ENCODE results near the gene HAP1.

Gene HAP1

GRCh38 chr17:41766135-41766534, 31.7 kb upstream of the HAP1 start:
- DNase-seq (ENCODE audit: low read depth in 1 of 2, low spot score in 1 of 2) = no peak

DNA sequence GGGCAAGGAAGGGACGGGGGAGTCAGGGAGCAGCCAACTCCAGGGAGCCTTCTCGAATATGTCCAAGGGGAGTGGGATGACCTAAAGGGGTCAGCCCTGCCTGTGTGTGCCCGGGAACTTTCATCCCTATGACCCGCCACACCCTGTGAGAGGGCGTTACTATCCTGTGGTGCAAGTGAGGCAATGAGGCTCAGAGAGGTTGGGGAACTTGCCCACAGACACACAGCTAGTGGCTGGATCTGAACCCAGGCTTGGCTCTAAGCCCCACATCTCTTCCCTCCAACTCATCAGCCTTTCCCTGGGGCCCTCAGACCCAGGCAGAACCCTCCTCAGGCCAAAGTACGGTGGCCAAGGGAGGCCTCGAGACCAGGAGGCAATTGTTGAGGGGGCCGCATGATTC, 28.9 kb upstream of the HAP1 start:
- no peak for DNase-seq (ENCODE audit: low read depth in 1 of 2, low spot score in 1 of 2)

- DNase-seq (ENCODE audit: low read depth in 1 of 2, low spot score in 1 of 2) = no peak
These were observed 28.4 kb upstream of the HAP1 start for GRCh38 chr17:41762841-41763240.

DNA sequence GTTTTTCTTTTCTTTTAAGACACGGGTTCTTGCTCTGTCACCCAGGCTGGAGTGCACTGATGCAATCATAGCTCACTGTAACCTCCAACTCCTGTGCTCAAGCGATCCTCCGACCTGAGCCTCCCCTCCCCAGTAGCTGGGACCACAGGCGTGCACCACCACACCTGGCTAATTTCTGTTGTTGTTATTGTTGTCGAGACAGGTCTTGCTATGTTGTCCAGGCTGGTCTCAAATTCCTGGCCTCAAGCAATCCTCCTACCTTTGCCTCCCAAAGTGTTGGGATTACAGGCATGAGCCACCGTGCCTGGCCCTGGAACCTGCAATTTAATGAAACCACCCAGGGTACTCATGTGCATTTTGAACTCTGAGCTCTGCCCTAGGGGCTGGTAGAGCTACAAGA, 27.9 kb upstream of the HAP1 start:
- DNase-seq (ENCODE audit: low read depth in 1 of 2, low spot score in 1 of 2) = no peak

- DNase-seq (ENCODE audit: low read depth in 1 of 2, low spot score in 1 of 2) = no peak
These were observed 26.4 kb upstream of the HAP1 start for GRCh38 chr17:41760878-41761277.

GRCh38 chr17:41758601-41759000, 24.2 kb upstream of the HAP1 start:
- DNase-seq (ENCODE audit: low read depth in 1 of 2, low spot score in 1 of 2) = no peak

DNA sequence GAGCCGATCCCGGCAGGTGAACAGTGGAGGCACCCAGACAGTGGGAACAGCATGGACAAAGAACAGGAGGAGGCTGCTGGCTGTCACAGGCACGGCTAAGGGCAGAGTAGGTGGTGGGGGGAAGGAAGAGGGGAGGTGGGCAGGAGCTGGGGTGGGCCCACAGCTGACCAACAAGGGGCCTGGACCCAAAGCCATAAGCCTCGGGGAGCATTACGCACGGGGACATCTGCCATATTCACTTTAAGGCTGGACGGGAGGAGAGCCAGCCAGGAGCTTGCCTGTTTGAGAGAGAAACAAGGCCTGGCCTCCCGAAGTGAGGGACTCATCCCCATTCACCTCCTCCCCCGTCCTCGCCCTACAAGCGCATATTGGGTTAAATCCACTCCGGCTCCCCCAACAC, 19.6 kb upstream of the HAP1 start:
- DNase-seq (ENCODE audit: low read depth in 1 of 2, low spot score in 1 of 2) = no peak

DNA sequence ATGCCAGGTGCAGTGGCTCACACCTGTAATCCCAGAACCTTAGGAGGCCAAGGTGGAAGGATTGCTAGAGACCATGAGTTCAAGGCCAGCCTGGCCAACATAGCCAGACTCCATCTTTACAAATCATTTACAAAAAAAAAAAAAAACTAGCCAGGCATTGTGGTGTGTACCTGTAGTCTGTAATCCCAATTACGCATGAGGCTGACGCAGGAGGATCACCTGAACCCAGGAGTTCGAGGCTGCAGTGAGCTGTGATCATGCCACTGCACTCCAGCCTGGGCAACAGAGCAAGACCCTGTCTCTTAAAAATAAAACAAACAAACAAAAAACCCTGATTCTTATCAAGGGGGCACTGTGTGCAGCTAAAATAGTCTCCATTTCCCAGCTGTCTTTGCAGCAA, 16.8 kb upstream of the HAP1 start:
- DNase-seq (ENCODE audit: low read depth in 1 of 2, low spot score in 1 of 2) = no peak

DNA sequence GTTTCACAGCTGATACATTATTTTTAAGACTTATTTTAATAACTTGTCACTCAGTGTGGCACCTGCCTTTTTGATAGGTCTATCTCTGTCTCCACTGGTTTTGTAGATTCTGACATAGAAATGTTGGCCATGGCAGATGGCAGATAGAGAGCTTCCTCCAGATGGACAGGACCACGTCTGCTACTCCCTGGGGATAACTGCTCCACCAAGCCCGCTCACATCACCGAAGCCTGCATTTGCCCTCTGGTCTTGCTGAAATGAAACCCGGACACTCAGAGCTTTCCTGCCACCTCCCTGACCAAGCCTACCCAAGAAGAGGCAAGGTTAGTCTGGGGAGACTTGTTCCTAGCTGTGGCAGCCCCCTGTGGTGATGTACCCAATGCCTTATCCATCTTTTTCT, 16.4 kb upstream of the HAP1 start:
- DNase-seq (ENCODE audit: low read depth in 1 of 2, low spot score in 1 of 2) = no peak

GRCh38 chr17:41748275-41748674, 13.8 kb upstream of the HAP1 start:
- no peak for DNase-seq (ENCODE audit: low read depth in 1 of 2, low spot score in 1 of 2)

GRCh38 chr17:41741709-41742108, 7.3 kb upstream of the HAP1 start:
- no peak for DNase-seq (ENCODE audit: low read depth in 1 of 2, low spot score in 1 of 2)

DNA sequence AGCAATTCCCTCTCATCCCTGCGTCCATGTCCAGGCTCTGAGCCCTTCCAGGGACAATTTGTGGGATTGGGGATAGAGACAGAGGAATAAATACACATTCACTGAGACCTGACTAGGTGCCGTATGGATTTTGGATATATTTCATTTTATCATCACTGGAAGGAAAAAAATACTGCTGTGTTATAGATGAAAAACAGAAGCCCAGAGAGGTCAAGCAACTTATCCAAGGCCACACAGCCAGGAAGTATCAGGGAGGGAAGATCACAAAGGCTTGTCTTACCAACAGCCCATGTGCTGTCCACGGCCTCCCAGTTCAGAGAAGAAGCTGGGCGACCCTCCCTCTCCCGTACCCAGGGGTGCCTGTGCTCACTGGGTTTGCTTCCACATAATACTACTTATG, 6.1 kb upstream of the HAP1 start:
- no peak for DNase-seq (ENCODE audit: low read depth in 1 of 2, low spot score in 1 of 2)

- DNase-seq (ENCODE audit: low read depth in 1 of 2, low spot score in 1 of 2) = no peak
These were observed 5.4 kb upstream of the HAP1 start for GRCh38 chr17:41739661-41740352.

DNA sequence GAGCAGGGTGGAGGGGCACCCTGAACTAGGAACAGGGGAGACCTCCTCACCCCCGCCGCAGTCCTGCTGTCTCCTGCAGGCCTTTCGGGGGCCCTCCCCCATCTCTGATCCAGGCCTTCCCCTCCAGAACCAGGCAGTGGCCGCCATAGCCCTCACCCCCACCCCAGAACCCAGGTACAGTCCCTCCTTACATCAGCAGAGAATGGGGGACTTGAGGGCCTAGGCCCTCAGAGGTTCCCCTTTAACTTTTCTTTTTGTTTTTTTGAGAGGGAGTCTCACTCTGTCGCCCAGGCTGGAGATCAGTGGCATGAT, 4.3 kb upstream of the HAP1 start:
- DNase-seq (ENCODE audit: low read depth in 1 of 2, low spot score in 1 of 2) = no peak

GRCh38 chr17:41738077-41738800, 3.8 kb upstream of the HAP1 start:
- DNase-seq (ENCODE audit: low read depth in 1 of 2, low spot score in 1 of 2) = peak; percentile 71 to 75

DNA sequence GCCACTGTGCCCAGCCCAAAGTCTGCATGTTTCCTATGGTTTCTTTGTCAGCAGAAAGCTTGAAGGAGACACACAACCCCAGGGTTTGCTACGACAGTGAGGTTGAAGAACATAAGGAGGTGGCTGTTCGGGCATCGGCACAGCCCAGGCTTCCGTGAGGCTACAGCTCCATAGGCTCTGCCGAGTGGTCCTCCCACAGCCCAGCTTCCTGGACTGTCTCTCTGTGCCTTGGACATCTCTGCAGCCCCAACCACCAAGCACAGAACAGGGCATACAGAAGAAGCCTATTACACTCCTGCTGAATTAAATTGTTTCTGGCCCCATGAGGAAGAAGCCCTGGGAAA, 3.2 kb upstream of the HAP1 start:
- DNase-seq (ENCODE audit: low read depth in 1 of 2, low spot score in 1 of 2) = no peak

GRCh38 chr17:41736983-41737679, 2.7 kb upstream of the HAP1 start:
- DNase-seq (ENCODE audit: low read depth in 1 of 2, low spot score in 1 of 2) = no peak

DNA sequence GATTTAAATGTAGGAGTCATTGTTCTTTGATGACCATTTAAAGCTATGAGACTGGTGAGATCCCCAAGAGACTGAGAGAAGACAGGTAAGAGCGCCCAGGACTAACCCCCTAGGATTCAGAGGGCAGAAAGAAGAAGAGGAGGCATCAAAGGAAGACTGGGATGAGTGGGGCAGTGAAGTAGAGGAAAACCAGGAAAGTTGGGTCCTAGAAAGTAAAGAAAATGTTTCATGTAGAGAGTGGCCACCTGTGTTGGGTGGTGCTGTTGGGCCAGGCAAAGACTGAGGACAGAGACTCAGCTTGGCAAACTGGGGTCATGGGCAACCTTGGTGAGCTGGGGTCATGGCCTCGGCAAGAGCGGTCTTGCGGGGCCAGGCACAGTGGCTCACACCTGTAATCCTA, 1.3 kb upstream of the HAP1 start:
- DNase-seq (ENCODE audit: low read depth in 1 of 2, low spot score in 1 of 2) = no peak

- no peak for DNase-seq (ENCODE audit: low read depth in 1 of 2, low spot score in 1 of 2)
These were observed 488 bp upstream of the HAP1 start for GRCh38 chr17:41734949-41735313.

DNA sequence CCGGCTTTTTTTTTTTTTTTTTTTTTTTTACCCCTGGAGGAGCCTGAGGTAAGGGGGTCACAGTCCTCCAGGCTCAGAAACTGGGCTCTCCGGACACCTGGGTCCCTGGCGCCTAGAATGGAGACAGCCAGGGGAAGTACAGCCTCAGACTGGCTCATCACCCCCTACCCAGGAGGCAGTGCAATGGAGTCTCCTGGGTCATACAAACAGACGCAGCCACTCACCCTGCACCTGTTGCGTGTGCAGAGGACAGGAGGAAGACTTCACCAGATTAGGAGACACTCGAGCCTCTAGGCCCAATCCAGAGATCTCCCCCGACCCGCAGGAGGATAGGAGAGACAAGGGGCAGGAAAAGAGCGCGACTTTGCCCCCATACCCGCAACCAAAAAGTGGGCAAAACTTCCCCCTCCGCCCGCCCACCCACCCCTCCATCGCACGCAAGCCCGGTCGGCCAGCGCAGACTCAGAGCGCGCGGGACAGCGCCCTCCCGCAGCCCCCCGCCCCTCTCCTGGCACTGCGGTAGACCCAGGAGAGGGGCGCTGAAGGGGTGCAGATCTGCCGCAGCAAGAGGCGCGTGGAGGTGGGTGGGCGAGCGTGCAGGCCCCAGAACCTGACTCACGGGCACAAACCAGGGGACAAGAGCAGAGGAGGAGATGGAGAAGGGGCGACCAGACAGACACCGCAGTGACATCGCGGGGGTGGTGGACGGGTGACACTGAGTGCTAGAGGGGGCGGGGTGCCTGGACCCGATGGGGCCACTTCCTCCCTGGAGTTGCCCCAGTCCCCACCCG, 900 bp downstream of the HAP1 start:
- DNase-seq (ENCODE audit: low read depth in 1 of 2, low spot score in 1 of 2) = no peak

DNA sequence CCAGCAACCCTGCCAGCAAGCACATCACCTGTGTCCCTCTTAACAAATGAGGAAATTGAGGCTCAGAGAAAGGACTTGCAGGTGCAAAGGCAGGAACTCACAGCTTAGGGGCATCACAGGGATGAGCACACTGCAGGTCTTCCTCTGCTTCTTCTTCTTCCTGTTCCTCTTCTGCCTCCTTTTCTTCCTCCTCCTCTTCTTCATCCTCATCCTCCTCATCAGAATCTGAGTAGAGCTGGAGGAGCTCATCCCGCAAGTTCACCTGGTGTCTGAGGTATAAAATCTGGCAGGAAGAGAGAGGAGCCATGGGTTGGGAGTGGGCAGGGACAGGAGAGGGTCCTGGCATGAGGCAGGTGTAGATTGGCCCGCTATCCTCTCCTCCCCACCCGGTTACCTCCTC, 2.6 kb downstream of the HAP1 start:
- no peak for DNase-seq (ENCODE audit: low read depth in 1 of 2, low spot score in 1 of 2)

GRCh38 chr17:41730479-41730878, 4.0 kb downstream of the HAP1 start:
- DNase-seq (ENCODE audit: low read depth in 1 of 2, low spot score in 1 of 2) = no peak

Data from activated CD4-positive, alpha-beta T cell treated with anti-CD3 and anti-CD28 coated beads, Interleukin-2, amount 50 U/mL, for 24 hours (primary cell).